Right lobe of liver (tissue), 4 donors: Measurements from ENCODE around the gene CSTF1.

Source experiments
- POLR2A ChIP-seq: fragments of 450-650 bp; IDR thresholded peaks from one replicate; pipeline ENCODE4 v1.6.1; 2017; ENCODE audit warnings: antibody characterized with exemption, mild to moderate bottlenecking
- TF ChIP-seq, protein P1 (sequence below), 4 donors: fragments of 200-600 bp in 3 of 4; fragments of 450-650 bp in 1 of 4; IDR thresholded peaks; one replicate each; pipeline versions ENCODE4 v1.5.1 to v1.8.0; 2016 to 2022; ENCODE audit warnings: antibody characterized with exemption in 4 of 4, mild to moderate bottlenecking in 2 of 4
- donor health status: DM: no; HTN: no; CAD: no.
- donor health status: DM: no; HTN: no; CAD: no.
- donor health status: DM: no; HTN: yes; CAD: no.

DNA sequence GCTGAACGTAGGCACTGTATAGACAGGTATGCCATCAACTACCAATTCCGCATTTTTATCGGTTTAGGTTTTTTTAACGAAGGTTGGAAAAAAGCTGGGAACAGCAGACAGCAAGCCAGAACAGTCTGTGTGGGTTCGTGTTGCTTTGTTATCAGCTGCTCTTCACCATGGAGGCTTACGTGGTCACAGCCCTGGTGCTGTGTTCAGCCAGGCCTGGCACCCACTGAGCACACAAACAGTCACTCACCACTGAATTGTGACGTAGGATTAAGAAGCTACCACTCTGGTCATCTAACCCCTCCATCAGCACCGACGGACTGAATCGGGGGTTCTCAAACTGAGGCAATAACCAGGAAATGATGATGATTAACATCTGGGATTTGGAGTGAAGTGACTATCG lies 20.5 kb upstream of the CSTF1 start:
- TF ChIP-seq, protein P1, sequence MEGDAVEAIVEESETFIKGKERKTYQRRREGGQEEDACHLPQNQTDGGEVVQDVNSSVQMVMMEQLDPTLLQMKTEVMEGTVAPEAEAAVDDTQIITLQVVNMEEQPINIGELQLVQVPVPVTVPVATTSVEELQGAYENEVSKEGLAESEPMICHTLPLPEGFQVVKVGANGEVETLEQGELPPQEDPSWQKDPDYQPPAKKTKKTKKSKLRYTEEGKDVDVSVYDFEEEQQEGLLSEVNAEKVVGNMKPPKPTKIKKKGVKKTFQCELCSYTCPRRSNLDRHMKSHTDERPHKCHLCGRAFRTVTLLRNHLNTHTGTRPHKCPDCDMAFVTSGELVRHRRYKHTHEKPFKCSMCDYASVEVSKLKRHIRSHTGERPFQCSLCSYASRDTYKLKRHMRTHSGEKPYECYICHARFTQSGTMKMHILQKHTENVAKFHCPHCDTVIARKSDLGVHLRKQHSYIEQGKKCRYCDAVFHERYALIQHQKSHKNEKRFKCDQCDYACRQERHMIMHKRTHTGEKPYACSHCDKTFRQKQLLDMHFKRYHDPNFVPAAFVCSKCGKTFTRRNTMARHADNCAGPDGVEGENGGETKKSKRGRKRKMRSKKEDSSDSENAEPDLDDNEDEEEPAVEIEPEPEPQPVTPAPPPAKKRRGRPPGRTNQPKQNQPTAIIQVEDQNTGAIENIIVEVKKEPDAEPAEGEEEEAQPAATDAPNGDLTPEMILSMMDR (IDR thresholded peaks at IDR 0.05) = no peak
- no peak for TF ChIP-seq POLR2A
